Fibroblast of lung (primary cell): Measurements from ENCODE around the gene ZSCAN31. TPM values are rescaled to one million over a fixed set of nuclear protein-coding genes. Genes with fewer than 3 reads are reported as not detected.

Experiments used
- DNase-seq, 2 donors: peaks; one replicate each; pipeline versions ENCODE4 v3.0.0 to v3.0.0-alpha.2; 2010; ENCODE audit warnings: low read depth in 2 of 2
- H2AFZ ChIP-seq: 2 replicates; pipeline ENCODE4 v1.5.1; 2012; ENCODE audit warnings: low read length, control low read depth, inconsistent platforms
- H3K27ac ChIP-seq: 2 replicates; pipeline ENCODE4 v1.5.1; 2011; ENCODE audit warnings: low read length, control low read depth; ENCODE audit not compliant: insufficient read depth
- H3K27me3 ChIP-seq: 2 replicates; pipeline ENCODE4 v1.5.1; 2011; ENCODE audit warnings: mild to moderate bottlenecking, low read length; ENCODE audit not compliant: control insufficient read depth, insufficient read depth
- H3K36me3 ChIP-seq: 2 replicates; pipeline ENCODE4 v1.5.1; 2011; ENCODE audit warnings: low read length; ENCODE audit not compliant: control insufficient read depth, insufficient read depth
- H3K4me1 ChIP-seq: 2 replicates; pipeline ENCODE4 v1.5.1; 2011; ENCODE audit warnings: low read length; ENCODE audit not compliant: control insufficient read depth, insufficient read depth; ENCODE audit errors: extremely low read depth
- H3K4me2 ChIP-seq: 2 replicates; pipeline ENCODE4 v1.5.1; 2011; ENCODE audit warnings: low read length, control low read depth; ENCODE audit not compliant: insufficient read depth; ENCODE audit errors: extremely low read depth
- H3K4me3 ChIP-seq, 4 experiments: fragments of 200-600 bp in 1 of 4; sonication (generic) in 1 of 4; replicated peaks in 1 of 4; 2 replicates each; pipeline ENCODE4 v1.5.1; 2011 to 2016; ENCODE audit warnings: low read length in 4 of 4, low read depth in 3 of 4, mild to moderate bottlenecking in 3 of 4, control low read depth in 2 of 4, inconsistent platforms in 1 of 4, mixed read lengths in 1 of 4; ENCODE audit not compliant: insufficient read depth in 1 of 4; ENCODE audit errors: control extremely low read depth in 1 of 4
- H3K79me2 ChIP-seq: 2 replicates; pipeline ENCODE4 v1.5.1; 2012; ENCODE audit warnings: mild to moderate bottlenecking, low read length, inconsistent platforms; ENCODE audit not compliant: control insufficient read depth, insufficient read depth
- H3K9ac ChIP-seq: 2 replicates; pipeline ENCODE4 v1.5.1; 2011; ENCODE audit warnings: mild to moderate bottlenecking, low read length, control low read depth; ENCODE audit not compliant: insufficient read depth
- H3K9me3 ChIP-seq: 2 replicates; pipeline ENCODE4 v1.5.1; 2012; ENCODE audit warnings: low read depth, low read length; ENCODE audit not compliant: control insufficient read depth, insufficient read depth
- H4K20me1 ChIP-seq: 2 replicates; pipeline ENCODE4 v1.5.1; 2011; ENCODE audit warnings: low read length; ENCODE audit not compliant: control insufficient read depth, insufficient read depth; ENCODE audit errors: extremely low read depth
- EZH2 ChIP-seq: IDR thresholded peaks from 2 replicates; pipeline ENCODE4 v1.5.1; 2012; ENCODE audit warnings: low read length, control low read depth, mild to moderate bottlenecking; ENCODE audit errors: missing control alignments
- polyA plus RNA-seq, 2 donors: library from polyadenylated mRNA; depleted of rRNA in 1 of 2; stranded (reverse) in 1 of 2; unstranded in 1 of 2; fragments of >200 nt; gene quantifications; 2 replicates each; pipeline ENCODE4 v1.2.1, GENCODE V29; 2011 to 2012; ENCODE audit warnings: missing spikeins in 1 of 2
- total RNA-seq: library from RNA; depleted of rRNA; stranded (reverse); fragments of >200 nt; gene quantifications from 2 replicates; pipeline ENCODE4 v1.2.1, GENCODE V29; 2014
- TF ChIP-seq, protein P1 (sequence below), 2 donors: IDR thresholded peaks in 1 of 2; conservative IDR thresholded peaks in 1 of 2; 1 replicate in 1 of 2; 2 replicates in 1 of 2; pipeline ENCODE4 v1.5.1; 2011 to 2012; ENCODE audit warnings: low read length in 2 of 2, control low read depth in 1 of 2, inconsistent platforms in 1 of 2, low read depth in 1 of 2, mild to moderate bottlenecking in 1 of 2

The ZSCAN31 gene
- total and polyA plus RNA-seq, 2 donors (not counting 1 experiment from before 2014, with no cell fraction given), result 2.9 to 5.0 TPM

DNA sequence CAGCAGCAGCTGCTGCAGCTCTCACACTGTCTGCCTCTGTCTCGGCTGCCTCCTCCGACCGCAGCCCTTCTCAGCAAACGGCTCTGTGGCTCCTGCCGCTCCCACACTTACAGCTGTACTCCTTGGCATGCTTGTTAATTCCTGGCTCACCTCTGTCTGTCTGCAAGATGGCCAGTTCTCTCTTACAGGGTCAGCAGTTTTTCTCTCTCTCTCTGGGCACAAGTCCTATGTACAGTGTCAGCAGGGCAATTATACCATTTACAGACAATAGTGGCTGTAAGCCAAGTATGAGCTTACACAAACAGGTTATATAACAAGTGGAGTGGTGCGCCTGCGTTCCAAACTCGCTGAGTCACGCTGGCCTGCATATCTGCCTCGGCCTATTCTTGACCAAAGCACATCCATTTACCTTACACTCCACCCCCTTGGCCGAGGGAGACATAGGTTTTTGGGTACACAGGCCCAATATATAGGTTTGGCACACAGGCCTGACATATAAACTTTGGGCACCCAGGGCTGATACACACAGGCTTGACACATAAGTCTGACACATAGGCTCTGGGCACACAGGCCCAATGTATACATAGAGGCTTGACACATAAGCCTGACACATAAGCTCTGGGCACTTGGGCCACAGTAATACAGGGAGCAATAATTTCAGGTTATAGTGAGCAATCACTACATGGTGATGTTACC is 18.2 kb upstream of the ZSCAN31 start:
- H3K79me2 ChIP-seq, result peaks cover 26% of the 10 kb centered on the region
- H3K4me3 ChIP-seq, result peak overlapping the region in 1 of 4 experiments; percentile 37
- H4K20me1 ChIP-seq, result no peaks in the 10 kb centered on the region
- TF ChIP-seq, protein P1, sequence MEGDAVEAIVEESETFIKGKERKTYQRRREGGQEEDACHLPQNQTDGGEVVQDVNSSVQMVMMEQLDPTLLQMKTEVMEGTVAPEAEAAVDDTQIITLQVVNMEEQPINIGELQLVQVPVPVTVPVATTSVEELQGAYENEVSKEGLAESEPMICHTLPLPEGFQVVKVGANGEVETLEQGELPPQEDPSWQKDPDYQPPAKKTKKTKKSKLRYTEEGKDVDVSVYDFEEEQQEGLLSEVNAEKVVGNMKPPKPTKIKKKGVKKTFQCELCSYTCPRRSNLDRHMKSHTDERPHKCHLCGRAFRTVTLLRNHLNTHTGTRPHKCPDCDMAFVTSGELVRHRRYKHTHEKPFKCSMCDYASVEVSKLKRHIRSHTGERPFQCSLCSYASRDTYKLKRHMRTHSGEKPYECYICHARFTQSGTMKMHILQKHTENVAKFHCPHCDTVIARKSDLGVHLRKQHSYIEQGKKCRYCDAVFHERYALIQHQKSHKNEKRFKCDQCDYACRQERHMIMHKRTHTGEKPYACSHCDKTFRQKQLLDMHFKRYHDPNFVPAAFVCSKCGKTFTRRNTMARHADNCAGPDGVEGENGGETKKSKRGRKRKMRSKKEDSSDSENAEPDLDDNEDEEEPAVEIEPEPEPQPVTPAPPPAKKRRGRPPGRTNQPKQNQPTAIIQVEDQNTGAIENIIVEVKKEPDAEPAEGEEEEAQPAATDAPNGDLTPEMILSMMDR (conservative IDR thresholded peaks at IDR 0.05 in 1 of 2, IDR thresholded peaks at IDR 0.05 in 1 of 2; ENCODE audit: low read depth in 1 of 2, low read length in 2 of 2), result no peak
- no peak for TF ChIP-seq EZH2
- H3K9me3 ChIP-seq, result no peaks in the 10 kb centered on the region
- no peaks in the 10 kb centered on the region for H3K27me3 ChIP-seq
- peak overlapping the region; percentile 7 for H3K27ac ChIP-seq
- H3K4me1 ChIP-seq, result peaks cover 5% of the 10 kb centered on the region
- no peaks in the 10 kb centered on the region for H3K36me3 ChIP-seq
- H3K4me2 ChIP-seq, result no peak overlapping the region
- peak in 1 of 2 donors; percentile 86 for DNase-seq
- H2AFZ ChIP-seq, result no peak overlapping the region
- no peak overlapping the region for H3K9ac ChIP-seq

DNA sequence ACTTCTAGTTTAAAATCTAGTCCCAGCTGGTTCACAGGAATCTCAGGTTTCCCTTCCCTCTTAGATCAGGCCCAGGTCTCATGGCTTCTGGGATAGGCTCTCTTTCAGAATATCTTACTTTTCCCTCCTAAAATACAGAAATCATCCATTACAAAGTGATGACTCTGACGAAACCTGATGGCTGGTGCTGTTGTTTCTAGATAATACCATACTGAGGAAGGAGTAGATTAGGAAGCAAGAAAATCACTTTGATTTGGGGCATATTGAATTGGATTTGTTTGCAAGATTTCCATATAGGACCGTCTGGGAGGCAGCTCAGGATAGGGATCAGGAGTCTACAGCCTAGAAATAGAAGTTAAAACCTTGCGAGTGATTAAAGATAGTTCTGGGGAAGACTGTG is 17.4 kb upstream of the ZSCAN31 start:
- no peaks in the 10 kb centered on the region for H3K27me3 ChIP-seq
- TF ChIP-seq, protein P1 (conservative IDR thresholded peaks at IDR 0.05 in 1 of 2, IDR thresholded peaks at IDR 0.05 in 1 of 2; ENCODE audit: low read depth in 1 of 2, low read length in 2 of 2), result no peak
- TF ChIP-seq EZH2, result no peak
- peaks cover 26% of the 10 kb centered on the region for H3K79me2 ChIP-seq
- no peaks in the 10 kb centered on the region for H3K9me3 ChIP-seq
- H3K4me3 ChIP-seq, result peak overlapping the region in 1 of 4 experiments; percentile 37
- no peak overlapping the region for H3K4me2 ChIP-seq
- DNase-seq, result no peak
- H2AFZ ChIP-seq, result no peak overlapping the region
- H4K20me1 ChIP-seq, result no peaks in the 10 kb centered on the region
- H3K9ac ChIP-seq, result no peak overlapping the region
- H3K36me3 ChIP-seq, result no peaks in the 10 kb centered on the region
- H3K27ac ChIP-seq, result no peak overlapping the region
- peaks cover 5% of the 10 kb centered on the region for H3K4me1 ChIP-seq

DNA sequence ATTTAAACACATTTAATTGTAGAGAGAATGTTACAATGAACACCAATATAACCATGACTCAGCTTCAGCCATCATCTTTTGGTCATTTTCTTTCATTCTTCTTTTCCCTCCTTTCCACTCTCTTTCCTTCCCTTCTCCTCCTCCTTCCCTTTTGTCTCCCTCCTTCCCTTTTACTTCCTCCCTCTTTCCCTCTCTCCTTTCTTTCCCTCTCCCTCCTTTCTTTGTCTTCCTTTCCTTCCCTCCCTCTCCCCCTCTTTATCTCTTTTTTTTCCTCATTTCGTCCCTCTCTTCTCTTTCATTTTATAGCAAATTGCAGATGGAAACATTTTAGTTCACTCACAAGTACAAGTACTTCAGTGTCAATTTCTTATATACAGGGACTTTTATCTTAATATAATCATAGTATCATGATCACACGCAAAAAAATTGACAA is 15.6 kb upstream of the ZSCAN31 start:
- peaks cover 3% of the 10 kb centered on the region for H3K4me1 ChIP-seq
- DNase-seq, result no peak
- no peaks in the 10 kb centered on the region for H3K9me3 ChIP-seq
- H3K9ac ChIP-seq, result no peak overlapping the region
- H3K4me2 ChIP-seq, result peak overlapping the region; percentile 27
- peaks cover 24% of the 10 kb centered on the region for H3K79me2 ChIP-seq
- no peak overlapping the region for H3K27ac ChIP-seq
- no peaks in the 10 kb centered on the region for H3K36me3 ChIP-seq
- no peaks in the 10 kb centered on the region for H4K20me1 ChIP-seq
- TF ChIP-seq, protein P1 (conservative IDR thresholded peaks at IDR 0.05 in 1 of 2, IDR thresholded peaks at IDR 0.05 in 1 of 2; ENCODE audit: low read depth in 1 of 2, low read length in 2 of 2), result no peak
- no peak for TF ChIP-seq EZH2
- peak overlapping the region in 1 of 4 experiments; percentile 87 for H3K4me3 ChIP-seq
- H2AFZ ChIP-seq, result no peak overlapping the region
- no peaks in the 10 kb centered on the region for H3K27me3 ChIP-seq
